Liver (tissue), 9 donors: ENCODE measurements around the gene ACOXL. TPM values are rescaled to one million over a fixed set of nuclear protein-coding genes. Genes with fewer than 3 reads are reported as not detected.

ENCODE experiments used
- DNase-seq: peaks from one replicate; pipeline ENCODE4 v3.0.0-alpha.2; 2017; ENCODE audit warnings: low spot score
- H3K27ac ChIP-seq, 2 donors: one replicate each; pipeline ENCODE4 v1.7.0; 2013; ENCODE audit warnings: inconsistent platforms in 2 of 2, low read length in 2 of 2, control low read depth in 1 of 2, low read depth in 1 of 2, mild to moderate bottlenecking in 1 of 2
- H3K27me3 ChIP-seq, 4 donors: one replicate each; pipeline versions ENCODE4 v1.6.1 to v1.7.0; 2013; ENCODE audit warnings: low read length in 3 of 4, inconsistent platforms in 1 of 4, mild to moderate bottlenecking in 1 of 4, moderate library complexity in 1 of 4; ENCODE audit not compliant: control insufficient read depth in 4 of 4, insufficient read depth in 4 of 4
- H3K36me3 ChIP-seq, 4 donors: one replicate each; pipeline versions ENCODE4 v1.6.1 to v1.7.0; 2013; ENCODE audit warnings: low read length in 3 of 4, mild to moderate bottlenecking in 3 of 4, low read depth in 1 of 4, moderate library complexity in 1 of 4; ENCODE audit not compliant: control insufficient read depth in 4 of 4, insufficient read depth in 3 of 4
- H3K4me1 ChIP-seq, 4 donors: one replicate each; pipeline versions ENCODE4 v1.6.1 to v1.7.0; 2013; ENCODE audit warnings: low read length in 3 of 4, mild to moderate bottlenecking in 3 of 4, moderate library complexity in 1 of 4; ENCODE audit not compliant: control insufficient read depth in 4 of 4, insufficient read depth in 4 of 4
- H3K4me3 ChIP-seq, 3 donors: one replicate each; pipeline versions ENCODE4 v1.6.1 to v1.7.0; 2013; ENCODE audit warnings: low read length in 3 of 3, control low read depth in 1 of 3, low read depth in 1 of 3, mild to moderate bottlenecking in 1 of 3
- H3K9ac ChIP-seq, 2 donors: one replicate each; pipeline ENCODE4 v1.7.0; 2013; ENCODE audit warnings: low read length in 2 of 2, mild to moderate bottlenecking in 2 of 2, moderate library complexity in 2 of 2, control low read depth in 1 of 2, low read depth in 1 of 2
- H3K9me3 ChIP-seq, 4 donors: one replicate each; pipeline versions ENCODE4 v1.6.1 to v1.7.0; 2013; ENCODE audit warnings: low read length in 3 of 4; ENCODE audit not compliant: control insufficient read depth in 4 of 4
- EGR1 ChIP-seq, 2 donors: IDR thresholded peaks; 2 replicates each; pipeline ENCODE4 v1.6.1; 2016 to 2018; ENCODE audit warnings: antibody characterized with exemption in 2 of 2, low read depth in 2 of 2
- FOXA1 ChIP-seq: IDR thresholded peaks from 2 replicates; pipeline ENCODE4 v1.6.1; 2016; ENCODE audit warnings: antibody characterized with exemption
- GABPA ChIP-seq, 2 donors: IDR thresholded peaks in 1 of 2; conservative IDR thresholded peaks in 1 of 2; 2 replicates each; pipeline ENCODE4 v1.6.1; 2016; ENCODE audit warnings: antibody characterized with exemption in 2 of 2, mild to moderate bottlenecking in 1 of 2, moderate library complexity in 1 of 2
- HNF4A ChIP-seq, 2 donors: conservative IDR thresholded peaks; 2 replicates each; pipeline ENCODE4 v1.6.1; 2016; ENCODE audit warnings: antibody characterized with exemption in 2 of 2, mild to moderate bottlenecking in 2 of 2
- HNF4G ChIP-seq: IDR thresholded peaks from 2 replicates; pipeline ENCODE4 v1.6.1; 2016; ENCODE audit warnings: antibody characterized with exemption
- JUND ChIP-seq, 2 donors: IDR thresholded peaks; 2 replicates each; pipeline ENCODE4 v1.6.1; 2016; ENCODE audit warnings: antibody characterized with exemption in 2 of 2
- NR2F2 ChIP-seq: IDR thresholded peaks from 2 replicates; pipeline ENCODE4 v1.6.1; 2016; ENCODE audit warnings: antibody characterized with exemption
- RAD21 ChIP-seq, 2 donors: IDR thresholded peaks; 2 replicates each; pipeline ENCODE4 v1.6.1; 2016; ENCODE audit warnings: antibody characterized with exemption in 2 of 2, mild to moderate bottlenecking in 2 of 2
- RXRA ChIP-seq, 2 donors: IDR thresholded peaks; 2 replicates each; pipeline ENCODE4 v1.6.1; 2017 to 2018; ENCODE audit warnings: antibody characterized with exemption in 2 of 2, mild to moderate bottlenecking in 1 of 2
- SP1 ChIP-seq: IDR thresholded peaks from 2 replicates; pipeline ENCODE4 v1.6.1; 2018; ENCODE audit warnings: antibody characterized with exemption, mild to moderate bottlenecking
- TAF1 ChIP-seq: conservative IDR thresholded peaks from 2 replicates; pipeline ENCODE4 v1.6.1; 2016; ENCODE audit warnings: antibody characterized with exemption, mild to moderate bottlenecking
- YY1 ChIP-seq: IDR thresholded peaks from 2 replicates; pipeline ENCODE4 v1.6.1; 2016; ENCODE audit warnings: antibody characterized with exemption, mild to moderate bottlenecking
- WGBS: extraction: QIAGEN DNeasy Blood & Tissue Kit; methylation state at CpG from one replicate; pipeline ENCODE4 v1.1.7; 2013; 5-methylcytosine and 5-hydroxymethylcytosine counted together
- polyA plus RNA-seq, 2 donors: library from polyadenylated mRNA; stranded (reverse) in 1 of 2; unstranded in 1 of 2; fragments of 200-250 nt in 1 of 2; fragments of >200 nt in 1 of 2; fragmentation: Nextera tagmentation in 1 of 2; extraction: Ambion mirVana in 1 of 2; gene quantifications; one replicate each; pipeline versions ENCODE4 v1.2.1 to v1.2.3, GENCODE V29; 2013 to 2015
- total RNA-seq, 2 donors: library from RNA; depleted of rRNA; stranded (reverse); fragments of >200 nt; gene quantifications; one replicate each; pipeline ENCODE4 v1.2.3, GENCODE V29; 2014
- TF ChIP-seq, protein P1 (sequence below): IDR thresholded peaks from 2 replicates; pipeline ENCODE4 v1.6.1; 2016; ENCODE audit warnings: antibody characterized with exemption
- TF ChIP-seq, protein P2 (sequence below): IDR thresholded peaks from 2 replicates; pipeline ENCODE4 v1.6.1; 2016; ENCODE audit warnings: antibody characterized with exemption
- TF ChIP-seq, protein P3 (sequence below): fragments of 150-350 bp; IDR thresholded peaks from 2 replicates; pipeline ENCODE4 v1.5.1; 2017; ENCODE audit warnings: improper control_type of control experiment, low read depth, low read length; ENCODE audit not compliant: missing input control
- TF ChIP-seq, protein P4 (sequence below): IDR thresholded peaks from 2 replicates; pipeline ENCODE4 v1.6.1; 2016; ENCODE audit warnings: antibody characterized with exemption
- TF ChIP-seq, protein P5 (sequence below): IDR thresholded peaks from 2 replicates; pipeline ENCODE4 v1.6.1; 2016; ENCODE audit warnings: antibody characterized with exemption, mild to moderate bottlenecking
- donor health status: healthy.
- donor health status: healthy.
- donor health status: healthy.
- donor health status: healthy.
- donor health status: healthy.

Gene ACOXL
- total and polyA plus RNA-seq, 4 donors: 0.07 TPM; not detected in 3

- DNase-seq: no peak
- H3K36me3 ChIP-seq: no peaks in the 10 kb centered on the region
- no peaks in the 10 kb centered on the region for H3K4me1 ChIP-seq
- H3K9ac ChIP-seq: no peak overlapping the region
- WGBS: 80% methylated on average over 7 of the region's 7 CpGs
- no peak overlapping the region for H3K27ac ChIP-seq
- H3K27me3 ChIP-seq: no peaks in the 10 kb centered on the region
- TF ChIP-seq JUND (IDR thresholded peaks at IDR 0.05) (no peak), HNF4A (conservative IDR thresholded peaks at IDR 0.05) (no peak), GABPA (IDR thresholded peaks at IDR 0.05 in 1 of 2, conservative IDR thresholded peaks at IDR 0.05 in 1 of 2) (no peak), YY1 (no peak), TAF1 (no peak), FOXA1 (no peak), RAD21 (IDR thresholded peaks at IDR 0.05) (no peak), NR2F2 (no peak), RXRA (IDR thresholded peaks at IDR 0.05) (no peak), SP1 (no peak), HNF4G (no peak), EGR1 (IDR thresholded peaks at IDR 0.05; ENCODE audit: low read depth in 2 of 2) (no peak)
- TF ChIP-seq, protein P1, sequence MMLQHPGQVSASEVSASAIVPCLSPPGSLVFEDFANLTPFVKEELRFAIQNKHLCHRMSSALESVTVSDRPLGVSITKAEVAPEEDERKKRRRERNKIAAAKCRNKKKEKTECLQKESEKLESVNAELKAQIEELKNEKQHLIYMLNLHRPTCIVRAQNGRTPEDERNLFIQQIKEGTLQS: no peak
- TF ChIP-seq, protein P2, sequence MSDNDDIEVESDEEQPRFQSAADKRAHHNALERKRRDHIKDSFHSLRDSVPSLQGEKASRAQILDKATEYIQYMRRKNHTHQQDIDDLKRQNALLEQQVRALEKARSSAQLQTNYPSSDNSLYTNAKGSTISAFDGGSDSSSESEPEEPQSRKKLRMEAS: no peak
- TF ChIP-seq, protein P3, sequence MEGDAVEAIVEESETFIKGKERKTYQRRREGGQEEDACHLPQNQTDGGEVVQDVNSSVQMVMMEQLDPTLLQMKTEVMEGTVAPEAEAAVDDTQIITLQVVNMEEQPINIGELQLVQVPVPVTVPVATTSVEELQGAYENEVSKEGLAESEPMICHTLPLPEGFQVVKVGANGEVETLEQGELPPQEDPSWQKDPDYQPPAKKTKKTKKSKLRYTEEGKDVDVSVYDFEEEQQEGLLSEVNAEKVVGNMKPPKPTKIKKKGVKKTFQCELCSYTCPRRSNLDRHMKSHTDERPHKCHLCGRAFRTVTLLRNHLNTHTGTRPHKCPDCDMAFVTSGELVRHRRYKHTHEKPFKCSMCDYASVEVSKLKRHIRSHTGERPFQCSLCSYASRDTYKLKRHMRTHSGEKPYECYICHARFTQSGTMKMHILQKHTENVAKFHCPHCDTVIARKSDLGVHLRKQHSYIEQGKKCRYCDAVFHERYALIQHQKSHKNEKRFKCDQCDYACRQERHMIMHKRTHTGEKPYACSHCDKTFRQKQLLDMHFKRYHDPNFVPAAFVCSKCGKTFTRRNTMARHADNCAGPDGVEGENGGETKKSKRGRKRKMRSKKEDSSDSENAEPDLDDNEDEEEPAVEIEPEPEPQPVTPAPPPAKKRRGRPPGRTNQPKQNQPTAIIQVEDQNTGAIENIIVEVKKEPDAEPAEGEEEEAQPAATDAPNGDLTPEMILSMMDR: no peak
- TF ChIP-seq, protein P4, sequence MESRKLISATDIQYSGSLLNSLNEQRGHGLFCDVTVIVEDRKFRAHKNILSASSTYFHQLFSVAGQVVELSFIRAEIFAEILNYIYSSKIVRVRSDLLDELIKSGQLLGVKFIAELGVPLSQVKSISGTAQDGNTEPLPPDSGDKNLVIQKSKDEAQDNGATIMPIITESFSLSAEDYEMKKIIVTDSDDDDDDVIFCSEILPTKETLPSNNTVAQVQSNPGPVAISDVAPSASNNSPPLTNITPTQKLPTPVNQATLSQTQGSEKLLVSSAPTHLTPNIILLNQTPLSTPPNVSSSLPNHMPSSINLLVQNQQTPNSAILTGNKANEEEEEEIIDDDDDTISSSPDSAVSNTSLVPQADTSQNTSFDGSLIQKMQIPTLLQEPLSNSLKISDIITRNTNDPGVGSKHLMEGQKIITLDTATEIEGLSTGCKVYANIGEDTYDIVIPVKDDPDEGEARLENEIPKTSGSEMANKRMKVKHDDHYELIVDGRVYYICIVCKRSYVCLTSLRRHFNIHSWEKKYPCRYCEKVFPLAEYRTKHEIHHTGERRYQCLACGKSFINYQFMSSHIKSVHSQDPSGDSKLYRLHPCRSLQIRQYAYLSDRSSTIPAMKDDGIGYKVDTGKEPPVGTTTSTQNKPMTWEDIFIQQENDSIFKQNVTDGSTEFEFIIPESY: no peak
- TF ChIP-seq, protein P5, sequence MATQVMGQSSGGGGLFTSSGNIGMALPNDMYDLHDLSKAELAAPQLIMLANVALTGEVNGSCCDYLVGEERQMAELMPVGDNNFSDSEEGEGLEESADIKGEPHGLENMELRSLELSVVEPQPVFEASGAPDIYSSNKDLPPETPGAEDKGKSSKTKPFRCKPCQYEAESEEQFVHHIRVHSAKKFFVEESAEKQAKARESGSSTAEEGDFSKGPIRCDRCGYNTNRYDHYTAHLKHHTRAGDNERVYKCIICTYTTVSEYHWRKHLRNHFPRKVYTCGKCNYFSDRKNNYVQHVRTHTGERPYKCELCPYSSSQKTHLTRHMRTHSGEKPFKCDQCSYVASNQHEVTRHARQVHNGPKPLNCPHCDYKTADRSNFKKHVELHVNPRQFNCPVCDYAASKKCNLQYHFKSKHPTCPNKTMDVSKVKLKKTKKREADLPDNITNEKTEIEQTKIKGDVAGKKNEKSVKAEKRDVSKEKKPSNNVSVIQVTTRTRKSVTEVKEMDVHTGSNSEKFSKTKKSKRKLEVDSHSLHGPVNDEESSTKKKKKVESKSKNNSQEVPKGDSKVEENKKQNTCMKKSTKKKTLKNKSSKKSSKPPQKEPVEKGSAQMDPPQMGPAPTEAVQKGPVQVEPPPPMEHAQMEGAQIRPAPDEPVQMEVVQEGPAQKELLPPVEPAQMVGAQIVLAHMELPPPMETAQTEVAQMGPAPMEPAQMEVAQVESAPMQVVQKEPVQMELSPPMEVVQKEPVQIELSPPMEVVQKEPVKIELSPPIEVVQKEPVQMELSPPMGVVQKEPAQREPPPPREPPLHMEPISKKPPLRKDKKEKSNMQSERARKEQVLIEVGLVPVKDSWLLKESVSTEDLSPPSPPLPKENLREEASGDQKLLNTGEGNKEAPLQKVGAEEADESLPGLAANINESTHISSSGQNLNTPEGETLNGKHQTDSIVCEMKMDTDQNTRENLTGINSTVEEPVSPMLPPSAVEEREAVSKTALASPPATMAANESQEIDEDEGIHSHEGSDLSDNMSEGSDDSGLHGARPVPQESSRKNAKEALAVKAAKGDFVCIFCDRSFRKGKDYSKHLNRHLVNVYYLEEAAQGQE: no peak
- H3K4me3 ChIP-seq: no peak overlapping the region
- peaks cover 0 to 6% (median 0%) of the 10 kb centered on the region in 4 donors for H3K9me3 ChIP-seq
These were observed 285.5 kb downstream of the ACOXL start for GRCh38 chr2:111017909-111018308.
